Progenitor cell of endocrine pancreas (in vitro differentiated cells): ENCODE measurements around the gene EN1. TPM values are rescaled to one million over a fixed set of nuclear protein-coding genes. Genes with fewer than 3 reads are reported as not detected.

Experiments
- DNase-seq: peaks from one replicate; pipeline ENCODE4 v3.0.0; 2021; ENCODE audit warnings: low spot score; ENCODE audit not compliant: unreplicated experiment
- H3K27ac Mint-ChIP-seq: 2 replicates; pipeline ENCODE4 v1.8.0; 2021; ENCODE audit warnings: mild to moderate bottlenecking, moderate library complexity, mixed read lengths
- H3K27me3 Mint-ChIP-seq: 2 replicates; pipeline ENCODE4 v1.8.0; 2021; ENCODE audit warnings: mixed read lengths
- H3K36me3 Mint-ChIP-seq: 2 replicates; pipeline ENCODE4 v1.8.0; 2022; ENCODE audit warnings: mixed read lengths; ENCODE audit not compliant: insufficient read depth
- H3K4me1 Mint-ChIP-seq: 2 replicates; pipeline ENCODE4 v1.8.0; 2021; ENCODE audit warnings: low read depth, mixed read lengths
- H3K4me3 Mint-ChIP-seq: 2 replicates; pipeline ENCODE4 v1.8.0; 2021; ENCODE audit warnings: low read depth, mild to moderate bottlenecking, moderate library complexity, mixed read lengths
- H3K9me3 Mint-ChIP-seq: 2 replicates; pipeline ENCODE4 v1.8.0; 2021; ENCODE audit warnings: low read depth, mixed read lengths
- total RNA-seq: library from RNA; stranded (reverse); gene quantifications from 2 replicates; pipeline ENCODE4 v1.2.1, GENCODE V29; 2021
- TF ChIP-seq, protein P1 (sequence below): fragments of 200-600 bp; sonication (generic); IDR thresholded peaks from one replicate; pipeline ENCODE4 v1.5.0; 2021; ENCODE audit warnings: antibody characterized with exemption, mild to moderate bottlenecking; ENCODE audit not compliant: unreplicated experiment

Gene EN1
- total RNA-seq, 1 donor from 2014 or later, result 0.12 TPM

DNA sequence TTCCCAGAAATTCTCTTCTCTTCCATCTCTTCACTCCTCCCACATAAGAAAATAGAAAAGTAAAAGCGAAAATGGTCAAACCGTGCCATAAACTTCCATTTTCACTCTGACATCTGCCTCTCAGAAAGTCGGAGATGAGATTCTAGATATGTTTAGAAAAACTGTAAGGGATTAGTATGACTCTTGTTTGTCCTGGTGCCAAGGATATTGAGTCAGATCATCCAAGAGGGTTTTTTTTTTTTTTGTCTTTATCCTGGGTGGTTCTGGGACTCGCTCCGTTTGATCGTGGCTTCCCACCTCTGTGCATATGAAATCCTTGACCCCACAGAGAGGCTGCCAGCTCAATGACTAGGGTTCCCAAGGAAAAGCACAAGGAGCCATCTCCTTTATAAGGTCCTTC is 17.3 kb downstream of the EN1 start:
- no peak for DNase-seq
- TF ChIP-seq, protein P1, sequence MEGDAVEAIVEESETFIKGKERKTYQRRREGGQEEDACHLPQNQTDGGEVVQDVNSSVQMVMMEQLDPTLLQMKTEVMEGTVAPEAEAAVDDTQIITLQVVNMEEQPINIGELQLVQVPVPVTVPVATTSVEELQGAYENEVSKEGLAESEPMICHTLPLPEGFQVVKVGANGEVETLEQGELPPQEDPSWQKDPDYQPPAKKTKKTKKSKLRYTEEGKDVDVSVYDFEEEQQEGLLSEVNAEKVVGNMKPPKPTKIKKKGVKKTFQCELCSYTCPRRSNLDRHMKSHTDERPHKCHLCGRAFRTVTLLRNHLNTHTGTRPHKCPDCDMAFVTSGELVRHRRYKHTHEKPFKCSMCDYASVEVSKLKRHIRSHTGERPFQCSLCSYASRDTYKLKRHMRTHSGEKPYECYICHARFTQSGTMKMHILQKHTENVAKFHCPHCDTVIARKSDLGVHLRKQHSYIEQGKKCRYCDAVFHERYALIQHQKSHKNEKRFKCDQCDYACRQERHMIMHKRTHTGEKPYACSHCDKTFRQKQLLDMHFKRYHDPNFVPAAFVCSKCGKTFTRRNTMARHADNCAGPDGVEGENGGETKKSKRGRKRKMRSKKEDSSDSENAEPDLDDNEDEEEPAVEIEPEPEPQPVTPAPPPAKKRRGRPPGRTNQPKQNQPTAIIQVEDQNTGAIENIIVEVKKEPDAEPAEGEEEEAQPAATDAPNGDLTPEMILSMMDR, result no peak
- no peaks in the 10 kb centered on the region for H3K9me3 Mint-ChIP-seq
- H3K27me3 Mint-ChIP-seq, result peaks cover 98% of the 10 kb centered on the region
- peaks cover under 1% of the 10 kb centered on the region for H3K4me1 Mint-ChIP-seq
- H3K4me3 Mint-ChIP-seq, result no peak overlapping the region
- H3K27ac Mint-ChIP-seq, result no peak overlapping the region
- H3K36me3 Mint-ChIP-seq, result no peaks in the 10 kb centered on the region

GRCh38 chr2:118826093-118826492 is 21.4 kb downstream of the EN1 start:
- Mint-ChIP-seq H3K4me1 (no peaks in the 10 kb centered on the region), H3K4me3 (no peak overlapping the region), H3K9me3 (no peaks in the 10 kb centered on the region), H3K27me3 (peaks cover 97% of the 10 kb centered on the region), H3K36me3 (no peaks in the 10 kb centered on the region), H3K27ac (no peak overlapping the region)
- DNase-seq, result no peak
- TF ChIP-seq, protein P1, result no peak

GRCh38 chr2:118823633-118824032 is 23.8 kb downstream of the EN1 start:
- Mint-ChIP-seq H3K4me3 (no peak overlapping the region), H3K9me3 (no peaks in the 10 kb centered on the region), H3K36me3 (no peaks in the 10 kb centered on the region), H3K27me3 (peaks cover 95% of the 10 kb centered on the region), H3K27ac (no peak overlapping the region), H3K4me1 (no peaks in the 10 kb centered on the region)
- TF ChIP-seq, protein P1, result no peak
- DNase-seq, result no peak

GRCh38 chr2:118822572-118822971 is 24.9 kb downstream of the EN1 start:
- no peak overlapping the region for H3K27ac Mint-ChIP-seq
- H3K9me3 Mint-ChIP-seq, result no peaks in the 10 kb centered on the region
- TF ChIP-seq, protein P1, result no peak
- no peaks in the 10 kb centered on the region for H3K4me1 Mint-ChIP-seq
- H3K4me3 Mint-ChIP-seq, result no peak overlapping the region
- H3K27me3 Mint-ChIP-seq, result peaks cover 95% of the 10 kb centered on the region
- no peak for DNase-seq
- H3K36me3 Mint-ChIP-seq, result no peaks in the 10 kb centered on the region

DNA sequence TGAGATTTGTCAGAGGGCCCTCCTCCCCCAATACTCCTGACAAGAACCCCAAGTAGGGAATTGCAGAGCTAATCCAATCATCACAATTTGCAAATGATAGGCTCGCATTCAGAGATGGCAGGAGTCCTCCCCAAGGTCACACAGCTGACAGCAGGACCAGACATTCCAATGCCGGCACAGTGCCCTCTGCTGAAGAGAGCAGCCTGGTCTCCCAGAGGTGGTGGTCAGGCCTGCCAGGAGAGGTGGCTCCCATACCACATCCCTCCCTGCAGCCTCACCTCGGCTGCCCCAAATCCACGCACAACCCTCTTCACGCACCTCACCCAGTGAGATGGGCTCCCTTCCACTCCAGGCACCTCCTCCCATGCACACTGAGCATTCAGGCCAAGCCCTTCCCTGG is 25.4 kb downstream of the EN1 start:
- H3K4me3 Mint-ChIP-seq, result no peak overlapping the region
- H3K36me3 Mint-ChIP-seq, result no peaks in the 10 kb centered on the region
- H3K27me3 Mint-ChIP-seq, result peaks cover 96% of the 10 kb centered on the region
- DNase-seq, result no peak
- TF ChIP-seq, protein P1, result no peak
- no peaks in the 10 kb centered on the region for H3K4me1 Mint-ChIP-seq
- no peaks in the 10 kb centered on the region for H3K9me3 Mint-ChIP-seq
- H3K27ac Mint-ChIP-seq, result no peak overlapping the region
